ENCODE measurements around the gene TMEM222.

The TMEM222 gene

DNA sequence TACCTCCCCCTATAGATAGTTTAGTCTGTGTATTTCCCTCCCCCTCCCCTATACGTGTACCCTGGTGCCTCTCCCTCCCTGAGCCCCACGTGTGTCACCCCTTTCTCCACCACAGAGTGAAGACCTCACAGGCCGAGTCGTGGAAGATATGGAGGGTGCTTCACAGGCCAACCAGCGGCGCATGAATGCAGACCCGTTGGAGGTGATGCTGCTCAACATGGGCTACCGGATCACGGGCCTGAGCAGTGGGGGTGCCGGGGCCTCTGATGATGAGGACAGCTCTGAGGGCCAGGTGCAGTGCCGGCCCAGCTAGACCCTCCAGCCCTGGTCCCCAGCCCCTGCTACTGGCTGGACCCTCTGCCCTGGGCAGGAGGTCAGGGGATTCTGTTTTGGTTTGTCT lies 15.9 kb upstream of the TMEM222 start:
- no peak for DNase-seq (ENCODE audit: low read depth)
- H3K4me3 ChIP-seq (ENCODE audit: low read depth, low read length), result no peak overlapping the region
- TF ChIP-seq, protein P1, sequence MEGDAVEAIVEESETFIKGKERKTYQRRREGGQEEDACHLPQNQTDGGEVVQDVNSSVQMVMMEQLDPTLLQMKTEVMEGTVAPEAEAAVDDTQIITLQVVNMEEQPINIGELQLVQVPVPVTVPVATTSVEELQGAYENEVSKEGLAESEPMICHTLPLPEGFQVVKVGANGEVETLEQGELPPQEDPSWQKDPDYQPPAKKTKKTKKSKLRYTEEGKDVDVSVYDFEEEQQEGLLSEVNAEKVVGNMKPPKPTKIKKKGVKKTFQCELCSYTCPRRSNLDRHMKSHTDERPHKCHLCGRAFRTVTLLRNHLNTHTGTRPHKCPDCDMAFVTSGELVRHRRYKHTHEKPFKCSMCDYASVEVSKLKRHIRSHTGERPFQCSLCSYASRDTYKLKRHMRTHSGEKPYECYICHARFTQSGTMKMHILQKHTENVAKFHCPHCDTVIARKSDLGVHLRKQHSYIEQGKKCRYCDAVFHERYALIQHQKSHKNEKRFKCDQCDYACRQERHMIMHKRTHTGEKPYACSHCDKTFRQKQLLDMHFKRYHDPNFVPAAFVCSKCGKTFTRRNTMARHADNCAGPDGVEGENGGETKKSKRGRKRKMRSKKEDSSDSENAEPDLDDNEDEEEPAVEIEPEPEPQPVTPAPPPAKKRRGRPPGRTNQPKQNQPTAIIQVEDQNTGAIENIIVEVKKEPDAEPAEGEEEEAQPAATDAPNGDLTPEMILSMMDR (IDR thresholded peaks at IDR 0.05; ENCODE audit: control insufficient read depth, extremely low read depth, insufficient read depth), result no peak

DNA sequence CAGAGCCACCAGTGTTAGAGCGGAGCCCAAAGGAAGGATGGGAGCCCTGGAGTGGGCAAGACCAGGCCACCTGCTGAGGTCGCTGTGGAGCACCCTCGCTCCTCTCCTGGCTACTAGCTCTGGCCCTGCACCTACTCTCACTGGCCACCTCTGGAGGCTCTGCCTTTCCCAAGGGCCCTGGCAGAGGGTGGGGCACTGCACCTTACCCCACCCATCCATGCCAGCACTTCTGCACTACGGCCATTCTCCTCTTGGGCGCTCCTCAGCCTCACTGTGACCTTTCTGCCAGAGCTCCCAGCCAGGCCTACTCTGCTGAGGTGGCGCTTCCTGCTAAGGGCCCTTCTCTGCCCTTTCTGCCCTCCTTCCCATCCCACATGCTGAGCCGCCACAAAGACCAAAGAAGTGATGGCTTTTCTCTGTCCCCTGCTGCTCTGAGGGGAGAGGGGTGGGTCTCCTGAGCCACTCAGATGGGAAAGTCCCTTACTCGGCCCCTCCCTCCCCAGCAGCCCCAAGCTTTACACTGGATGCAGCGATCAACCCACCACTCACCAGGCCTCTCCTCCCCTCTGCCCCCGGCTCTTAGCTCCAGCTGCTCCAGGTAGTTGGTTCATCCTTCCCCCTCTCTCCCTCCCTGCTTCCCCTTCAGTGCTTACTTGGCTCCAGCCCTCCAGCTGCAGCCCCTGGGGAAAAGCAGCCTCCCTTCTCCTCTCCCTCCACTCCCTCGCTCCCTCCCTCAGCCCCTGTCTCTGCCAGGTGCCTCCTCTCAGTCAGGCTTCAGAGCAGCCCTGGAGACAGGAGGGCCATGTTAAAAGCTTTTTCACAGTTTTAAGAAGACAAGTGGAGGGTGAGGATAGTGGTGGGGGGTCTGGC lies 14.8 kb upstream of the TMEM222 start:
- DNase-seq (ENCODE audit: low read depth), result no peak
- H3K4me3 ChIP-seq (ENCODE audit: low read depth, low read length), result no peak overlapping the region
- TF ChIP-seq, protein P1 (IDR thresholded peaks at IDR 0.05; ENCODE audit: control insufficient read depth, extremely low read depth, insufficient read depth), result 0 out of 2 replicates have a peak, but pooled peaks have one; percentile 4

DNA sequence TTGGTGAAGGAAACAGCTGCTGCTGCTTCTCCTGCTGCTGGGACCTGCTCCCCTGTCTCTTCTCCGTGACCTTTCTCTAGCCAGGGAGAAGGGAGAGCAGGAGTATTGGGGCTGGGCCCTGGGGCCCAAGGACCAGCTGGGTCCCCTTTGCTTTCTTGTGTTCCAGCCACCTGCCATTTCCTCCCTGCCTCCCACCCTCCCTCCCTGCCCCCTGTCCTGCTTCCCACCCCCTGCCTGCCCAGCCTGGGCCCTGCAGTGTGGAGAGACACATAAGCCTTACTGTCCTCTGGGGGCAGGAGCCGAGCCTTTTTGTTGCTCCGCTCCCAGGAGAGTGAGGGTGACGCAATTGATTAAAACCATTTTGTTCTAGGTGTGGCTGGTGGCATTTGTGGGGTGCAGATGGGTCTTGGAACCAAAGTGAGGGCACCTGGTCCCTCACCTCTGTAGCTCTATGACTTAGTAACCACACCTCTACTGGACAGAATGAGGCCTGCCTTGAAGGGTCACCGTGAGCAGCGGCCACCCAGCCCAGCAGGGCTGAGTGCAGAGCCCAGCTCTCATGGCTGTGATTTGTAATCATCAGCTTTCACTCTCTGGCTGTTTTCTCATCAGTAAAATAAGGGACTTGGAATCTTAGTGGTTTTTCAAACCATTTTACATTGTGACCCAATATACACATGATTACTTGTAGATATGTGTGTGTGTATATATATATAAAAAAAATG lies 13.9 kb upstream of the TMEM222 start:
- H3K4me3 ChIP-seq (ENCODE audit: low read depth, low read length), result no peak overlapping the region
- TF ChIP-seq, protein P1 (IDR thresholded peaks at IDR 0.05; ENCODE audit: control insufficient read depth, extremely low read depth, insufficient read depth), result no peak
- DNase-seq (ENCODE audit: low read depth), result no peak

DNA sequence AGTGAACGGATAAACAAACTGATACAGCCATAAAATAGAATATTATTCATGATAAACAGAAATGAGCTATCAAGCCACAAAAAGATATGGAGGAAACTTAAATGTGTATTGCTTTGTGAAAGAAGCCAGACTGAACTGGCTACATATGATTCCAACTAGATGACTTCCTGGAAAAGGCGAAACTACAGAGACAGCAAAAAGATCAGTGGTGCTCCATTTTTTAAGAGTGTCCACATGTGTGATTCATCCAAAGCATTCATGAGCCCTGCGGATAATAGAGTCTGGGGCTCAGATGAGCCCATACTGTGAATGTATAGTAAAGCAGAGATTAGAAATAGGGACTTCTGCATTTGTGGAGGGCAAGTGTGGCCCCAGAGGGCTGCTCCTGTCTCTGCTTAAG lies 7.8 kb upstream of the TMEM222 start:
- TF ChIP-seq, protein P1 (IDR thresholded peaks at IDR 0.05; ENCODE audit: control insufficient read depth, extremely low read depth, insufficient read depth), result no peak
- H3K4me3 ChIP-seq (ENCODE audit: low read depth, low read length), result no peak overlapping the region
- DNase-seq (ENCODE audit: low read depth), result no peak

DNA sequence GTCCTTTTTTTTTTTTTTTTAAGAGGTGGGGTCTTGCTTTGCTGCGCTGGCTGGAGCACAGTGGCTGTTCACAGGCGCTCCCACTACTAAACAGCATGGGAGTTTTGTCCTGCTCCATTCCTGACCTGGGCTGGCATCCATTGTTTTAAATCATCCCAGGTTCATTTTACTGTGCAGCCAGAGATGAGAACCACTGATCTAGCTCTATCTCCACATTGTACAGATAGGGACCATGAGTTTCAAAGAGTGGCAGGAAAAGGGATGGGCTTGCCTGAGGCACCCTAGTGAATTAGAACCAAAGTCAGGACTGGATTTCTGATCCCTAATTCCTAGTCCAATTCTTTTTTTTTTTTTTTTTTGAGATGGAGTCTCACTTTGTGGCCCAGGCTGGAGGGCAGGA lies 7.2 kb upstream of the TMEM222 start:
- no peak for DNase-seq (ENCODE audit: low read depth)
- TF ChIP-seq, protein P1 (IDR thresholded peaks at IDR 0.05; ENCODE audit: control insufficient read depth, extremely low read depth, insufficient read depth), result no peak
- H3K4me3 ChIP-seq (ENCODE audit: low read depth, low read length), result no peak overlapping the region

DNA sequence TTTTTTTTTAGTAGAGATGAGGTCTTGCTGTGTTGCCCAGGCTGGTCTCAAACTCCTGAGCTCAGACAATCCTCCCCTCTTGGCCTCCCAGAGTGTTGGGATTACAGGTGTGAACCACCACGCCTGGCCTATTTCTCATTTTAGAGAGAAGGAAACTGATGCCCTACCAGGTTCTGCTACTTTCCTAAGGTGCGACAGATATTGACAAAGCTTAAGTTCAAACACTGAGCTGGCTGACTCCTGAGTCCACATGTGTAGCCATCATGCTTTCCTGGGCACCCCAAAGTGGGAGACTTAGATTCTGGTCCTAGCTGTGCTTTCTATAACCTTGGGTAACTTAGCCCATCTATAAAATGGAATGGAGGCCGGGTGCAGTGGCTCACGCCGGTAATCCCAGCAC lies 5.1 kb upstream of the TMEM222 start:
- DNase-seq (ENCODE audit: low read depth), result peak; percentile 18
- TF ChIP-seq, protein P1 (IDR thresholded peaks at IDR 0.05; ENCODE audit: control insufficient read depth, extremely low read depth, insufficient read depth), result no peak
- no peak overlapping the region for H3K4me3 ChIP-seq (ENCODE audit: low read depth, low read length)

Data from LNCaP clone FGC (cell line).